Chondrocyte (in vitro differentiated cells): ENCODE data around the gene GINS2. TPM values are rescaled to one million over a fixed set of nuclear protein-coding genes. Genes with fewer than 3 reads are reported as not detected.
A peak's percentile ranks its signal among the peaks of the same experiment; 100 is the strongest.

Experiments
- DNase-seq: peaks from one replicate; pipeline ENCODE4 v3.0.0; 2021; ENCODE audit warnings: mixed read lengths, low spot score
- H3K27ac Mint-ChIP-seq: one replicate; pipeline ENCODE4 v1.8.0; 2021; ENCODE audit warnings: mild to moderate bottlenecking, moderate library complexity, mixed read lengths; ENCODE audit not compliant: unreplicated experiment
- H3K27me3 Mint-ChIP-seq: 2 replicates; pipeline ENCODE4 v1.8.0; 2021; ENCODE audit warnings: low read depth, mixed read lengths
- H3K36me3 Mint-ChIP-seq: 2 replicates; pipeline ENCODE4 v1.8.0; 2021; ENCODE audit warnings: low read depth, mixed read lengths
- H3K4me1 Mint-ChIP-seq: 2 replicates; pipeline ENCODE4 v1.8.0; 2021; ENCODE audit warnings: low read depth, mild to moderate bottlenecking, mixed read lengths
- H3K4me3 Mint-ChIP-seq: one replicate; pipeline ENCODE4 v1.8.0; 2021; ENCODE audit warnings: mild to moderate bottlenecking, moderate library complexity, mixed read lengths; ENCODE audit not compliant: unreplicated experiment
- H3K9me3 Mint-ChIP-seq: 2 replicates; pipeline ENCODE4 v1.8.0; 2021; ENCODE audit warnings: low read depth, mixed read lengths
- total RNA-seq: library from RNA; stranded (reverse); gene quantifications from 3 replicates; pipeline ENCODE4 v1.2.1, GENCODE V29; 2021
- TF ChIP-seq, protein P1 (sequence below): fragments of 200-600 bp; sonication (generic); IDR thresholded peaks from 2 replicates; pipeline ENCODE4 v1.5.0; 2021; ENCODE audit warnings: antibody characterized with exemption, mild to moderate bottlenecking, moderate library complexity

Gene GINS2
- total RNA-seq, 1 donor from 2014 or later, result 3.8 TPM

DNA sequence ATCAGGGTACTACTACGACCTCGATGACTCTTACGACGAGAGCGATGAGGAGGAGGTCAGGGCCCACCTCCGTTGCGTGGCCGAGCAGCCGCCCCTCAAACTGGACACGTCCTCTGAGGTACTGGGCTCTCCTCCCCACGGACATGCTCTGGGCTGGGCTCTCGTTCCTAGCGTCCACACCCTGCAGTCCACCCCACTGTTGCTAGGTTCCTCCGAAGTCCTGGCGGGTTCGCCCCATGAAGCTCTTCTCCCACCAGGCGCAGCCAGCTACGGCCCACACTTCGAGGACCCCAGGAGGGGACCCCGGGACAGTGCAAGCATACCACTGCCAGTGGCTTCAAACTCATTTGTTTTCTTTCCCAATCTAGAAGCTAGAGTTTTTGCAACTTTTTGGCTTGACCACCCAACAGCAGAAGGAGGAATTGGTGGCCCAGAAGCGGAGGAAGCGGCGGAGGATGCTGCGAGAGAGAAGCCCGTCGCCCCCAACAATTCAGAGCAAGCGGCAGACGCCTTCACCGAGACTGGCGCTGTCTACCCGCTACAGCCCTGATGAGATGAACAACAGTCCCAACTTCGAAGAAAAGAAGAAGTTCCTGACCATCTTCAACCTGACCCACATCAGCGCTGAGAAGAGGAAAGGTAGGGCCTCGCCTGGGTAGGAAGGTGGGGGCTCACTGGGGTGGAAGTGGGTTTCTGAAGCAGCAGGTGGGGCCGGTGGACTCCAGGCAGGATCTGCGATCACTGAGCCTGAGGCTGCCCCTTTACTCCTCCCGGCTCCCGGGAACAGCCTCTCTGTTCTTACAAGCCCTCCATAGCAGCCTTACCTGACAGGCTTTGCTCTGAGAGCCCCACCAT, 25.6 kb downstream of the GINS2 start:
- Mint-ChIP-seq H3K9me3 (no peaks in the 10 kb centered on the region), H3K27ac (no peak overlapping the region), H3K27me3 (no peaks in the 10 kb centered on the region), H3K4me1 (no peaks in the 10 kb centered on the region), H3K4me3 (no peak overlapping the region), H3K36me3 (peaks cover 24% of the 10 kb centered on the region)
- no peak for DNase-seq
- TF ChIP-seq, protein P1, sequence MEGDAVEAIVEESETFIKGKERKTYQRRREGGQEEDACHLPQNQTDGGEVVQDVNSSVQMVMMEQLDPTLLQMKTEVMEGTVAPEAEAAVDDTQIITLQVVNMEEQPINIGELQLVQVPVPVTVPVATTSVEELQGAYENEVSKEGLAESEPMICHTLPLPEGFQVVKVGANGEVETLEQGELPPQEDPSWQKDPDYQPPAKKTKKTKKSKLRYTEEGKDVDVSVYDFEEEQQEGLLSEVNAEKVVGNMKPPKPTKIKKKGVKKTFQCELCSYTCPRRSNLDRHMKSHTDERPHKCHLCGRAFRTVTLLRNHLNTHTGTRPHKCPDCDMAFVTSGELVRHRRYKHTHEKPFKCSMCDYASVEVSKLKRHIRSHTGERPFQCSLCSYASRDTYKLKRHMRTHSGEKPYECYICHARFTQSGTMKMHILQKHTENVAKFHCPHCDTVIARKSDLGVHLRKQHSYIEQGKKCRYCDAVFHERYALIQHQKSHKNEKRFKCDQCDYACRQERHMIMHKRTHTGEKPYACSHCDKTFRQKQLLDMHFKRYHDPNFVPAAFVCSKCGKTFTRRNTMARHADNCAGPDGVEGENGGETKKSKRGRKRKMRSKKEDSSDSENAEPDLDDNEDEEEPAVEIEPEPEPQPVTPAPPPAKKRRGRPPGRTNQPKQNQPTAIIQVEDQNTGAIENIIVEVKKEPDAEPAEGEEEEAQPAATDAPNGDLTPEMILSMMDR, result no peak

DNA sequence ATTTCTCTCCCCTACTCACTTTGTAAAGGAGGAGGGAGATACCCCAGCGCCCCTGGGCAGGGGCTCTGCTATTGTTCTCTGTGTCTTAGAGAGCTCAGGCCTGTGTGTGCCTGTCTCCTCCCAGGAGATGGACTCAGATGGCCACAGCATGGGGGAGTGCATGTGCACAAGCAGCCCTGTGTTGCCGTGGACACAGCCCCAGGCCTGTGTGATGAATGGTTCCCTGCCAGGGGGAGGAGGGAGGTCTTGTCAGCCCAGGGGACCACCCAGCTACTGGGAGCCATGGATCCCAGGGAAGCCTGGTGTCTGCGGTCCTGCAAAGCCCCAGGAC, 26.3 kb downstream of the GINS2 start:
- H3K9me3 Mint-ChIP-seq, result no peaks in the 10 kb centered on the region
- H3K4me3 Mint-ChIP-seq, result no peak overlapping the region
- H3K36me3 Mint-ChIP-seq, result peaks cover 21% of the 10 kb centered on the region
- no peaks in the 10 kb centered on the region for H3K4me1 Mint-ChIP-seq
- H3K27me3 Mint-ChIP-seq, result no peaks in the 10 kb centered on the region
- TF ChIP-seq, protein P1, result no peak
- DNase-seq, result no peak
- H3K27ac Mint-ChIP-seq, result no peak overlapping the region

DNA sequence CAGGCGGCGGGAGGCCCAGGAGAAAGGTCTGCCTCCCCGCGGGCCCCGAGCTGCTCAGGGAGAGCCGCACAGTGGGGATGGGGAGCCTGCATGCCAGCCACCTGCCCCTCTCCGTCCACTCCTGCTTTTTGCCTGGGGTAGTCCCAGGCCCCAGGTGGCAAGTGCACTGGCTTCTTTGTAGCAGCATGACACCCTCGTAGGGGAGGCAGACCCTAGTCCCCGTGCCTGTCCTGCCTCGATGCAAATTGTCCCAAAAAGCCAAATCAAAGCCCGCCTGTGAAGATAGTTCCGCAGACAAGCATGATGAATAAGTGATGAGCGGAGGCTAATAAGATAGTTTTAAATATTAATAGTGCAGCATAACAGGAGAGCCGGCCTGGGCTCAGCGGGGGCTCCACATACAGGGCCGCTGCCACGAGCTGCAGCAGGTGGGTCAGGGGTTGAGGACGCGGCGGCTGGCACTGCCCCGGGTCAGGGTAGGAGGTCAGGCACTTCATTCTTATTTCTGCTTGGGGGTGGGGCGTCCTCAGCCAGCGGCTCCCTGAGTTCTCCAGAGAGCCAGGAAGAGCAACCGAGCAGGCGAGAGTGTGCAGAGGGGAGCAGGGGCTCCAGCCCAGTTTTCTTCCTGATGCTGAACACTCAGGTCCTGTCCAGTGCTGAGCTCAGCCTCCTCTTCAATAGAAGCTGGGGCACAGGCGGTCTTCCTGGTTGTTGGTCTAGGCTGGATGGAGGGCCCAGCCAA, 26.8 kb downstream of the GINS2 start:
- no peaks in the 10 kb centered on the region for H3K27me3 Mint-ChIP-seq
- H3K9me3 Mint-ChIP-seq, result no peaks in the 10 kb centered on the region
- no peak overlapping the region for H3K4me3 Mint-ChIP-seq
- no peak overlapping the region for H3K27ac Mint-ChIP-seq
- no peak for DNase-seq
- TF ChIP-seq, protein P1, result no peak
- H3K4me1 Mint-ChIP-seq, result no peaks in the 10 kb centered on the region
- H3K36me3 Mint-ChIP-seq, result peaks cover 20% of the 10 kb centered on the region

DNA sequence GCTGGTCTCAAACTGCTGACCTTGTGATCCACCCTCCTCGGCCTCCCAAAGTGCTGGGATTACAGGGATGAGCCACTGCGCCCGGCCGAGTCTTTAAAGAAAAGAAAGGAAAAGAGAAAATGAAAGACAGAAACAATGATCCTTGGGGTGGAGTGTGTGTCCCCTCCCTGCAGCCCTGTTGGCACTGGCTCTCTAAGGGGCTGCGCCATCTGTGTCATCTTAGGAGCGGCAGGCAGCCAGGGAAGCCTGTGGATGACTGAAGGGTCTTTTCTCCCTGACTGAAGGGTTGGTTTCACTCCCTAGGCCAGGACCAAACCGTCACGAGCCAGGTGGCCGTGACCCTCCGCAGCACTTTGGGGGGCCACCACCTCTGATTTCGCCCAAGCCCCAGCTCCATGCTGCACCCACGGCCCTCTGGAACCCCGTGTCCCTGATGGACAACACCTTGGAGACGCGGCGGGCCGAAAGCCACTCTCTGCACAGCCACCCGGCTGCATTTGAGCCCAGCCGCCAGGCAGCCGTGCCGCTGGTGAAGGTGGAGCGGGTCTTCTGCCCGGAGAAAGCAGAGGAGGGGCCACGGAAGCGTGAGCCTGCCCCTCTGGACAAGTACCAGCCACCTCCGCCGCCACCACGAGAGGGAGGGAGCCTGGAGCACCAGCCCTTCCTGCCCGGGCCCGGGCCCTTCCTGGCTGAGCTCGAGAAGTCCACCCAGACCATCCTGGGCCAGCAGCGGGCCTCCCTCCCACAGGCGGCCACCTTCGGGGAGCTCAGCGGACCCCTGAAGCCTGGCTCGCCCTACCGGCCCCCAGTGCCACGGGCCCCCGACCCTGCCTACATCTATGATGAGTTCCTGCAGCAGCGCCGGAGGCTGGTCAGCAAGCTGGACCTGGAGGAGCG, 27.7 kb downstream of the GINS2 start:
- H3K9me3 Mint-ChIP-seq, result no peaks in the 10 kb centered on the region
- H3K4me1 Mint-ChIP-seq, result no peaks in the 10 kb centered on the region
- H3K36me3 Mint-ChIP-seq, result peaks cover 15% of the 10 kb centered on the region
- no peak overlapping the region for H3K27ac Mint-ChIP-seq
- H3K4me3 Mint-ChIP-seq, result no peak overlapping the region
- TF ChIP-seq, protein P1, result no peak
- H3K27me3 Mint-ChIP-seq, result no peaks in the 10 kb centered on the region
- peak; percentile 90 for DNase-seq
